ENCODE measurements around the gene OSBP. TPM values are rescaled to one million over a fixed set of nuclear protein-coding genes. Genes with fewer than 3 reads are reported as not detected.

Gene OSBP
- total and polyA plus RNA-seq, 2 donors (not counting 3 experiments of a cell fraction or from before 2014, with no cell fraction given) = 14.2 to 37.5 TPM

DNA sequence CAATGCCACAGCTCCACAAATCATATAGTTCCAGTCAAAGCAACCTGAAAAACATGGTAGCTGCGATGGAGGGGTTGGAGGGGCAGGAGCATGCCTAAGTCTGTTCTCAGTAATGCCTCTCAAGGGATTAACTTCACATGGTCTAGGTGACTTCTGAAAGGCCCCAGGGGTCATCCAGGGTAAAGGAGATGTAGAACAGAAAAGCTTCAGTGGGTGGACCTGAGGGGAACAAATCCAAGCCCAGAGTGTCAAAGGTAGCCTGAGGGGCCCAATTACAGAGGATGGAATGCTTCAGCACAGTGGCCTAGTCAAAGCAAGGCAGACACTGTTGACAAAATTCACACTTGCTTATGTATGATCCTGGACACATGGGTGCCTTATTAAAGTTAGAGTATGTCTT is 80.9 kb downstream of the OSBP start:
- no peak for FAIRE-seq
- H3K27me3 ChIP-seq (ENCODE audit: control insufficient read depth in 2 of 2, insufficient read depth in 2 of 2, low read length in 2 of 2) = peaks cover 0 to 3% of the 10 kb centered on the region in 2 experiments
- H3K79me2 ChIP-seq (ENCODE audit: control insufficient read depth, insufficient read depth, low read length) = no peaks in the 10 kb centered on the region
- ChIA-PET CTCF (no interaction called here), POLR2A (no interaction called here)
- no TSS peak for BruUV-seq (replicated peaks)
- no peaks in the 10 kb centered on the region for H3K9me1 ChIP-seq (replicated peaks; ENCODE audit: control insufficient read depth, extremely low read depth, insufficient read depth, low read length)
- no peak for DNase-seq (ENCODE audit: low read depth, low spot score)
- peaks cover 5% of the 10 kb centered on the region for H3K4me1 ChIP-seq (ENCODE audit: control insufficient read depth, extremely low read depth, insufficient read depth, low read length)
- dilution Hi-C loops (cut with MboI; ENCODE audit: extremely low pct_ligation_motif_present, low sequenced_read_pairs) = no loop called here
- no peaks in the 10 kb centered on the region for H4K20me1 ChIP-seq (replicated peaks; ENCODE audit: control insufficient read depth, extremely low read depth, insufficient read depth, low read length)
- TF ChIP-seq MYC (IDR thresholded peaks at IDR 0.05; ENCODE audit: low read depth, low read length) (no peak), POLR2A (IDR thresholded peaks at IDR 0.05; ENCODE audit: low read depth, low read length) (no peak), FOS (IDR thresholded peaks at IDR 0.05; ENCODE audit: borderline replicate concordance, insufficient read depth, low read length) (no peak), POLR2AphosphoS5 (IDR thresholded peaks at IDR 0.05; ENCODE audit: insufficient read depth, low read depth, low read length) (no peak), EZH2 (IDR thresholded peaks at IDR 0.05; ENCODE audit: borderline replicate concordance, low read depth, low read length, severe bottlenecking) (no peak), GATA2 (IDR thresholded peaks at IDR 0.05; ENCODE audit: insufficient read depth, insufficient read length, low read depth, low read length) (no peak), JUN (IDR thresholded peaks at IDR 0.05; ENCODE audit: borderline replicate concordance, insufficient read depth, insufficient read length, low read depth) (no peak)
- TF ChIP-seq, protein P1, sequence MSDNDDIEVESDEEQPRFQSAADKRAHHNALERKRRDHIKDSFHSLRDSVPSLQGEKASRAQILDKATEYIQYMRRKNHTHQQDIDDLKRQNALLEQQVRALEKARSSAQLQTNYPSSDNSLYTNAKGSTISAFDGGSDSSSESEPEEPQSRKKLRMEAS (IDR thresholded peaks at IDR 0.05; ENCODE audit: insufficient read depth, insufficient read length) = no peak
- TF ChIP-seq, protein P2, sequence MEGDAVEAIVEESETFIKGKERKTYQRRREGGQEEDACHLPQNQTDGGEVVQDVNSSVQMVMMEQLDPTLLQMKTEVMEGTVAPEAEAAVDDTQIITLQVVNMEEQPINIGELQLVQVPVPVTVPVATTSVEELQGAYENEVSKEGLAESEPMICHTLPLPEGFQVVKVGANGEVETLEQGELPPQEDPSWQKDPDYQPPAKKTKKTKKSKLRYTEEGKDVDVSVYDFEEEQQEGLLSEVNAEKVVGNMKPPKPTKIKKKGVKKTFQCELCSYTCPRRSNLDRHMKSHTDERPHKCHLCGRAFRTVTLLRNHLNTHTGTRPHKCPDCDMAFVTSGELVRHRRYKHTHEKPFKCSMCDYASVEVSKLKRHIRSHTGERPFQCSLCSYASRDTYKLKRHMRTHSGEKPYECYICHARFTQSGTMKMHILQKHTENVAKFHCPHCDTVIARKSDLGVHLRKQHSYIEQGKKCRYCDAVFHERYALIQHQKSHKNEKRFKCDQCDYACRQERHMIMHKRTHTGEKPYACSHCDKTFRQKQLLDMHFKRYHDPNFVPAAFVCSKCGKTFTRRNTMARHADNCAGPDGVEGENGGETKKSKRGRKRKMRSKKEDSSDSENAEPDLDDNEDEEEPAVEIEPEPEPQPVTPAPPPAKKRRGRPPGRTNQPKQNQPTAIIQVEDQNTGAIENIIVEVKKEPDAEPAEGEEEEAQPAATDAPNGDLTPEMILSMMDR (IDR thresholded peaks at IDR 0.05; ENCODE audit: extremely low read depth in 1 of 2, insufficient read depth in 1 of 2, low read depth in 1 of 2, low read length in 2 of 2) = no peak
- intact Hi-C loops (cut with micrococcal nuclease) = no loop called here
- H3K27ac ChIP-seq (ENCODE audit: insufficient read depth, low read depth, low read length) = no peak overlapping the region
- no peak overlapping the region for H2AFZ ChIP-seq (ENCODE audit: low read depth, low read length)
- no peaks in the 10 kb centered on the region for H3K36me3 ChIP-seq (ENCODE audit: control insufficient read depth in 2 of 2, extremely low read depth in 1 of 2, insufficient read depth in 2 of 2, low read length in 2 of 2)
- no peaks in the 10 kb centered on the region for H3K9me3 ChIP-seq (replicated peaks; ENCODE audit: control insufficient read depth, insufficient read depth, low read length)
- no peak overlapping the region for H3K4me2 ChIP-seq (ENCODE audit: insufficient read depth, low read length)
- no peak overlapping the region for H3K9ac ChIP-seq (replicated peaks; ENCODE audit: extremely low read depth, insufficient read depth, low read length)
- H3K4me3 ChIP-seq (replicated peaks in 1 of 3; ENCODE audit: insufficient read depth in 1 of 3, low read depth in 1 of 3, low read length in 3 of 3) = no peak overlapping the region
